GM06990 (cell line): ENCODE data around the gene CAPN9.

Experiments used
- DNase-seq: peaks from one replicate; pipeline ENCODE4 v3.0.0-alpha.2; 2011; ENCODE audit not compliant: insufficient read length; ENCODE audit errors: extremely low read depth
- H3K27me3 ChIP-seq: replicated peaks from 2 replicates; pipeline ENCODE4 v1.6.0; 2011; ENCODE audit warnings: low read length; ENCODE audit not compliant: control insufficient read depth, insufficient read depth
- H3K36me3 ChIP-seq: 2 replicates; pipeline ENCODE4 v1.5.1; 2011; ENCODE audit warnings: low read length; ENCODE audit not compliant: control insufficient read depth, insufficient read depth
- H3K4me3 ChIP-seq: replicated peaks from 2 replicates; pipeline ENCODE4 v1.5.1; 2011; ENCODE audit warnings: low read depth, mild to moderate bottlenecking, control low read depth, low read length
- CTCF ChIP-seq: IDR thresholded peaks from 2 replicates; pipeline ENCODE4 v1.5.1; 2011; ENCODE audit warnings: low read length, control low read depth, mild to moderate bottlenecking, inconsistent platforms; ENCODE audit not compliant: insufficient read depth, poor library complexity, severe bottlenecking

Gene CAPN9

GRCh38 chr1:230825761-230826160 is 78.6 kb downstream of the CAPN9 start:
- H3K27me3 ChIP-seq = no peaks in the 10 kb centered on the region; the same call in none of the 2 replicates
- H3K4me3 ChIP-seq = no peak overlapping the region
- no peaks in the 10 kb centered on the region for H3K36me3 ChIP-seq
- no peak for DNase-seq
- no peak for TF ChIP-seq CTCF

GRCh38 chr1:230826166-230826875 is 79.1 kb downstream of the CAPN9 start:
- H3K36me3 ChIP-seq = no peaks in the 10 kb centered on the region
- DNase-seq = no peak
- H3K4me3 ChIP-seq = no peak overlapping the region
- no peak for TF ChIP-seq CTCF
- no peaks in the 10 kb centered on the region; the same call in none of the 2 replicates for H3K27me3 ChIP-seq

GRCh38 chr1:230827081-230827681 is 80.0 kb downstream of the CAPN9 start:
- TF ChIP-seq CTCF = no peak
- no peak for DNase-seq
- no peaks in the 10 kb centered on the region; the same call in none of the 2 replicates for H3K27me3 ChIP-seq

GRCh38 chr1:230827801-230828200 is 80.6 kb downstream of the CAPN9 start:
- Histone ChIP-seq H3K36me3 (no peaks in the 10 kb centered on the region), H3K4me3 (no peak overlapping the region), H3K27me3 (no peaks in the 10 kb centered on the region; the same call in none of the 2 replicates)
- no peak for DNase-seq
- no peak for TF ChIP-seq CTCF

More at GRCh38 chr1:230827081-230827681, 80.0 kb downstream of the CAPN9 start:
- Histone ChIP-seq H3K36me3 (no peaks in the 10 kb centered on the region), H3K4me3 (no peak overlapping the region)

- Histone ChIP-seq H3K4me3 (no peak overlapping the region), H3K36me3 (no peaks in the 10 kb centered on the region), H3K27me3 (no peaks in the 10 kb centered on the region; the same call in none of the 2 replicates)
- no peak for DNase-seq
- no peak for TF ChIP-seq CTCF
These were observed 81.2 kb downstream of the CAPN9 start for GRCh38 chr1:230828421-230828820.

GRCh38 chr1:230831771-230832170 is 84.6 kb downstream of the CAPN9 start:
- Histone ChIP-seq H3K36me3 (no peaks in the 10 kb centered on the region), H3K4me3 (no peak overlapping the region), H3K27me3 (no peaks in the 10 kb centered on the region)
- DNase-seq = no peak
- no peak for TF ChIP-seq CTCF
